ENCODE results near the gene PRKCI. TPM values are rescaled to one million over a fixed set of nuclear protein-coding genes. Genes with fewer than 3 reads are reported as not detected.

Gene PRKCI
- total and polyA plus RNA-seq, 2 donors (not counting 1 experiment from before 2014, with no cell fraction given) = 1.8 to 11.1 TPM

DNA sequence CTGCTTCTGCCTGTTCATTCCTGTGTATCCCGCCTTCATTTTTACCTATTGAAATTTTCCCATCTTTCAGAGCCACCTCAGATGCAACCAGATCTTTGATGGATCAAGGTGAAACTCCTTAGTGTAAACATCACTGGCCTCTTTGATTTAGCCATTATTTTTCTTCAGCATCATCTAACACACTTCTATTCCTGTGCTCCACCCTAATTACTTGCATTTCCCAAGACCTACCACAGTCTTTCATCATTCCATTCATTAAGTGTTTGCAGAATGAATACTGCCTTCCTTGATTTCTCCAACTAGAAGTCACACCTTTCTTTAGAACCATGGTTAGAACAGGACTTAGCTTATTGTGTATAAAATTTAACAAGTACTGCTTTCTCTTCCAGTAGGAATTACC lies 79.8 kb downstream of the PRKCI start:
- Histone ChIP-seq H3K36me3 (replicated peaks in 1 of 2; ENCODE audit: control extremely low read depth in 1 of 2, control insufficient read depth in 1 of 2, extremely low read depth in 1 of 2, insufficient read depth in 2 of 2, low read length in 1 of 2) (peaks cover 0 to 2% of the 10 kb centered on the region in 2 experiments), H3K27ac (ENCODE audit: low read length in 2 of 2) (no peak overlapping the region), H3K9ac (ENCODE audit: low read length) (no peak overlapping the region), H3K4me3 (ENCODE audit: control extremely low read depth in 1 of 5, extremely low read depth in 1 of 5, insufficient read depth in 1 of 5, low read depth in 2 of 5, low read length in 4 of 5) (no peak overlapping the region), H3K4me1 (ENCODE audit: control insufficient read depth in 2 of 2, insufficient read depth in 2 of 2, low read length in 2 of 2) (no peaks in the 10 kb centered on the region), H4K20me1 (ENCODE audit: control insufficient read depth, insufficient read depth, low read length, poor library complexity, severe bottlenecking) (no peaks in the 10 kb centered on the region), H3K79me2 (ENCODE audit: control insufficient read depth, insufficient read depth, low read length) (no peaks in the 10 kb centered on the region), H3K4me2 (replicated peaks; ENCODE audit: low read depth, low read length, poor library complexity, severe bottlenecking) (no peak overlapping the region), H2AFZ (ENCODE audit: insufficient read depth, low read depth, low read length, poor library complexity, severe bottlenecking) (no peak overlapping the region), H3K9me3 (ENCODE audit: control extremely low read depth in 1 of 3, control insufficient read depth in 2 of 3, insufficient read depth in 1 of 3, low read length in 2 of 3) (peaks cover 0 to 3% (median 0%) of the 10 kb centered on the region in 3 donors), H3K27me3 (replicated peaks in 1 of 4; ENCODE audit: control extremely low read depth in 1 of 4, control insufficient read depth in 3 of 4, insufficient read depth in 4 of 4, low read length in 3 of 4) (no peaks in the 10 kb centered on the region)
- ChIA-PET CTCF (no interaction called here), POLR2A (no interaction called here)
- Mint-ChIP-seq H3K9me3 (ENCODE audit: insufficient read depth) (no peaks in the 10 kb centered on the region), H3K4me1 (peaks cover 2% of the 10 kb centered on the region), H3K27ac (no peak overlapping the region), H3K27me3 (no peaks in the 10 kb centered on the region), H3K4me3 (no peak overlapping the region)
- DNase-seq = no peak
- 80% methylated on average over 1 of the region's 1 CpG for WGBS (ENCODE audit: insufficient coverage)
- ATAC-seq (ENCODE audit: low read depth) = no peak
- intact Hi-C loops (cut with micrococcal nuclease) = no loop called here
- TF ChIP-seq, protein P1, sequence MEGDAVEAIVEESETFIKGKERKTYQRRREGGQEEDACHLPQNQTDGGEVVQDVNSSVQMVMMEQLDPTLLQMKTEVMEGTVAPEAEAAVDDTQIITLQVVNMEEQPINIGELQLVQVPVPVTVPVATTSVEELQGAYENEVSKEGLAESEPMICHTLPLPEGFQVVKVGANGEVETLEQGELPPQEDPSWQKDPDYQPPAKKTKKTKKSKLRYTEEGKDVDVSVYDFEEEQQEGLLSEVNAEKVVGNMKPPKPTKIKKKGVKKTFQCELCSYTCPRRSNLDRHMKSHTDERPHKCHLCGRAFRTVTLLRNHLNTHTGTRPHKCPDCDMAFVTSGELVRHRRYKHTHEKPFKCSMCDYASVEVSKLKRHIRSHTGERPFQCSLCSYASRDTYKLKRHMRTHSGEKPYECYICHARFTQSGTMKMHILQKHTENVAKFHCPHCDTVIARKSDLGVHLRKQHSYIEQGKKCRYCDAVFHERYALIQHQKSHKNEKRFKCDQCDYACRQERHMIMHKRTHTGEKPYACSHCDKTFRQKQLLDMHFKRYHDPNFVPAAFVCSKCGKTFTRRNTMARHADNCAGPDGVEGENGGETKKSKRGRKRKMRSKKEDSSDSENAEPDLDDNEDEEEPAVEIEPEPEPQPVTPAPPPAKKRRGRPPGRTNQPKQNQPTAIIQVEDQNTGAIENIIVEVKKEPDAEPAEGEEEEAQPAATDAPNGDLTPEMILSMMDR (IDR thresholded peaks at IDR 0.05) = no peak
- TF ChIP-seq EZH2 (IDR thresholded peaks at IDR 0.05; ENCODE audit: borderline replicate concordance, insufficient read depth, low read depth, low read length, poor library complexity, severe bottlenecking) = no peak

- peaks cover 6% of the 10 kb centered on the region for H3K79me2 ChIP-seq (ENCODE audit: control insufficient read depth, insufficient read depth, low read length)
- no peak for ATAC-seq (ENCODE audit: low read depth)
- no peaks in the 10 kb centered on the region for H3K27me3 Mint-ChIP-seq
- H3K9me3 ChIP-seq (ENCODE audit: control extremely low read depth in 1 of 3, control insufficient read depth in 2 of 3, insufficient read depth in 1 of 3, low read length in 2 of 3) = no peaks in the 10 kb centered on the region
- ChIA-PET CTCF (interaction anchor here (7.9 kb wide), 1 partner anchor 107 kb away, joined by 120 read pairs; no protein-coding TSS in a partner anchor), POLR2A (no interaction called here)
- WGBS (ENCODE audit: insufficient coverage) = no CpG with 5 or more reads among the region's 2 CpGs
- H3K4me2 ChIP-seq (replicated peaks; ENCODE audit: low read depth, low read length, poor library complexity, severe bottlenecking) = no peak overlapping the region
- H4K20me1 ChIP-seq (ENCODE audit: control insufficient read depth, insufficient read depth, low read length, poor library complexity, severe bottlenecking) = no peaks in the 10 kb centered on the region
- no peaks in the 10 kb centered on the region for H3K27me3 ChIP-seq (replicated peaks in 1 of 4; ENCODE audit: control extremely low read depth in 1 of 4, control insufficient read depth in 3 of 4, insufficient read depth in 4 of 4, low read length in 3 of 4)
- H3K36me3 ChIP-seq (replicated peaks in 1 of 2; ENCODE audit: control extremely low read depth in 1 of 2, control insufficient read depth in 1 of 2, extremely low read depth in 1 of 2, insufficient read depth in 2 of 2, low read length in 1 of 2) = peaks cover 0 to 2% of the 10 kb centered on the region in 2 experiments
- H3K9me3 Mint-ChIP-seq (ENCODE audit: insufficient read depth) = no peaks in the 10 kb centered on the region
- intact Hi-C loops (cut with micrococcal nuclease) = no loop called here
- no peak overlapping the region for H3K27ac Mint-ChIP-seq
- no peak for DNase-seq
- TF ChIP-seq EZH2 (IDR thresholded peaks at IDR 0.05; ENCODE audit: borderline replicate concordance, insufficient read depth, low read depth, low read length, poor library complexity, severe bottlenecking) = no peak
- TF ChIP-seq, protein P1 (IDR thresholded peaks at IDR 0.05) = no peak
- H3K4me3 Mint-ChIP-seq = no peak overlapping the region
- no peak overlapping the region for H2AFZ ChIP-seq (ENCODE audit: insufficient read depth, low read depth, low read length, poor library complexity, severe bottlenecking)
- H3K4me3 ChIP-seq (ENCODE audit: control extremely low read depth in 1 of 5, extremely low read depth in 1 of 5, insufficient read depth in 1 of 5, low read depth in 2 of 5, low read length in 4 of 5) = no peak overlapping the region
- no peak overlapping the region for H3K27ac ChIP-seq (ENCODE audit: low read length in 2 of 2)
- H3K9ac ChIP-seq (ENCODE audit: low read length) = no peak overlapping the region
- peaks cover 6 to 10% of the 10 kb centered on the region in 2 donors for H3K4me1 ChIP-seq (ENCODE audit: control insufficient read depth in 2 of 2, insufficient read depth in 2 of 2, low read length in 2 of 2)
- H3K4me1 Mint-ChIP-seq = peaks cover 5% of the 10 kb centered on the region
Measured at GRCh38 chr3:170306015-170306414, 83.8 kb downstream of the PRKCI start.
